ENCODE measurements around the gene DHRS3. TPM values are rescaled to one million over a fixed set of nuclear protein-coding genes. Genes with fewer than 3 reads are reported as not detected.
A peak's percentile ranks its signal among the peaks of the same experiment; 100 is the strongest.

DHRS3 gene
- total RNA-seq, 1 donor, result 161 TPM

- Histone ChIP-seq H3K36me3 (ENCODE audit: insufficient read depth, low read length) (peaks cover 22% of the 10 kb centered on the region), H3K79me2 (ENCODE audit: insufficient read depth, low read length) (peaks cover 32% of the 10 kb centered on the region), H3K27me3 (ENCODE audit: insufficient read depth, low read length) (no peaks in the 10 kb centered on the region), H4K20me1 (ENCODE audit: insufficient read depth, low read length) (no peaks in the 10 kb centered on the region), H3K27ac (ENCODE audit: low read depth, low read length) (peak overlapping the region; percentile 74), H3K4me3 (ENCODE audit: insufficient read depth, low read length) (no peak overlapping the region), H3K4me1 (ENCODE audit: insufficient read depth, low read length) (peaks cover 46% of the 10 kb centered on the region), H2AFZ (ENCODE audit: low read length) (no peak overlapping the region), H3K4me2 (ENCODE audit: insufficient read depth, low read length) (peak overlapping the region; percentile 11), H3K9me3 (ENCODE audit: low read depth, low read length) (no peaks in the 10 kb centered on the region)
- DNase-seq (ENCODE audit: insufficient read length, low spot score, missing footprints), result peak; percentile 86
- TF ChIP-seq, protein P1, sequence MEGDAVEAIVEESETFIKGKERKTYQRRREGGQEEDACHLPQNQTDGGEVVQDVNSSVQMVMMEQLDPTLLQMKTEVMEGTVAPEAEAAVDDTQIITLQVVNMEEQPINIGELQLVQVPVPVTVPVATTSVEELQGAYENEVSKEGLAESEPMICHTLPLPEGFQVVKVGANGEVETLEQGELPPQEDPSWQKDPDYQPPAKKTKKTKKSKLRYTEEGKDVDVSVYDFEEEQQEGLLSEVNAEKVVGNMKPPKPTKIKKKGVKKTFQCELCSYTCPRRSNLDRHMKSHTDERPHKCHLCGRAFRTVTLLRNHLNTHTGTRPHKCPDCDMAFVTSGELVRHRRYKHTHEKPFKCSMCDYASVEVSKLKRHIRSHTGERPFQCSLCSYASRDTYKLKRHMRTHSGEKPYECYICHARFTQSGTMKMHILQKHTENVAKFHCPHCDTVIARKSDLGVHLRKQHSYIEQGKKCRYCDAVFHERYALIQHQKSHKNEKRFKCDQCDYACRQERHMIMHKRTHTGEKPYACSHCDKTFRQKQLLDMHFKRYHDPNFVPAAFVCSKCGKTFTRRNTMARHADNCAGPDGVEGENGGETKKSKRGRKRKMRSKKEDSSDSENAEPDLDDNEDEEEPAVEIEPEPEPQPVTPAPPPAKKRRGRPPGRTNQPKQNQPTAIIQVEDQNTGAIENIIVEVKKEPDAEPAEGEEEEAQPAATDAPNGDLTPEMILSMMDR (IDR thresholded peaks at IDR 0.05; ENCODE audit: extremely low read depth, low read depth, low read length), result no peak
Measured at GRCh38 chr1:12593621-12594066, 24.4 kb downstream of the DHRS3 start.

GRCh38 chr1:12592496-12592895, 25.5 kb downstream of the DHRS3 start:
- Histone ChIP-seq H3K4me2 (ENCODE audit: insufficient read depth, low read length) (no peak overlapping the region), H3K4me3 (ENCODE audit: insufficient read depth, low read length) (no peak overlapping the region), H3K79me2 (ENCODE audit: insufficient read depth, low read length) (peaks cover 31% of the 10 kb centered on the region), H3K27me3 (ENCODE audit: insufficient read depth, low read length) (no peaks in the 10 kb centered on the region), H3K36me3 (ENCODE audit: insufficient read depth, low read length) (peaks cover 22% of the 10 kb centered on the region), H3K9me3 (ENCODE audit: low read depth, low read length) (no peaks in the 10 kb centered on the region), H3K27ac (ENCODE audit: low read depth, low read length) (peak overlapping the region; percentile 74), H2AFZ (ENCODE audit: low read length) (no peak overlapping the region), H4K20me1 (ENCODE audit: insufficient read depth, low read length) (peaks cover 7% of the 10 kb centered on the region), H3K4me1 (ENCODE audit: insufficient read depth, low read length) (peaks cover 49% of the 10 kb centered on the region)
- no peak for DNase-seq (ENCODE audit: insufficient read length, low spot score, missing footprints)
- TF ChIP-seq, protein P1 (IDR thresholded peaks at IDR 0.05; ENCODE audit: extremely low read depth, low read depth, low read length), result no peak

GRCh38 chr1:12591267-12591938, 26.6 kb downstream of the DHRS3 start:
- Histone ChIP-seq H3K4me3 (ENCODE audit: insufficient read depth, low read length) (no peak overlapping the region), H3K4me1 (ENCODE audit: insufficient read depth, low read length) (peaks cover 40% of the 10 kb centered on the region), H3K36me3 (ENCODE audit: insufficient read depth, low read length) (peaks cover 22% of the 10 kb centered on the region), H3K27me3 (ENCODE audit: insufficient read depth, low read length) (no peaks in the 10 kb centered on the region), H3K4me2 (ENCODE audit: insufficient read depth, low read length) (no peak overlapping the region), H3K9me3 (ENCODE audit: low read depth, low read length) (no peaks in the 10 kb centered on the region), H4K20me1 (ENCODE audit: insufficient read depth, low read length) (peaks cover 10% of the 10 kb centered on the region), H2AFZ (ENCODE audit: low read length) (no peak overlapping the region), H3K79me2 (ENCODE audit: insufficient read depth, low read length) (peaks cover 29% of the 10 kb centered on the region), H3K27ac (ENCODE audit: low read depth, low read length) (peak overlapping the region; percentile 60)
- no peak for DNase-seq (ENCODE audit: insufficient read length, low spot score, missing footprints)
- TF ChIP-seq, protein P1 (IDR thresholded peaks at IDR 0.05; ENCODE audit: extremely low read depth, low read depth, low read length), result no peak

- Histone ChIP-seq H3K79me2 (ENCODE audit: insufficient read depth, low read length) (peaks cover 27% of the 10 kb centered on the region), H3K27ac (ENCODE audit: low read depth, low read length) (no peak overlapping the region), H2AFZ (ENCODE audit: low read length) (no peak overlapping the region), H3K9me3 (ENCODE audit: low read depth, low read length) (no peaks in the 10 kb centered on the region), H3K4me3 (ENCODE audit: insufficient read depth, low read length) (no peak overlapping the region), H3K4me1 (ENCODE audit: insufficient read depth, low read length) (peaks cover 24% of the 10 kb centered on the region), H3K36me3 (ENCODE audit: insufficient read depth, low read length) (peaks cover 26% of the 10 kb centered on the region), H3K27me3 (ENCODE audit: insufficient read depth, low read length) (no peaks in the 10 kb centered on the region), H4K20me1 (ENCODE audit: insufficient read depth, low read length) (peaks cover 15% of the 10 kb centered on the region), H3K4me2 (ENCODE audit: insufficient read depth, low read length) (no peak overlapping the region)
- TF ChIP-seq, protein P1 (IDR thresholded peaks at IDR 0.05; ENCODE audit: extremely low read depth, low read depth, low read length), result no peak
- no peak for DNase-seq (ENCODE audit: insufficient read length, low spot score, missing footprints)
Measured at GRCh38 chr1:12588695-12589094, 29.3 kb downstream of the DHRS3 start.

Measured in osteoblast (primary cell).